RWPE2 (cell line): Measurements from ENCODE around the gene PVR.

ENCODE experiments used
- ATAC-seq: fragments of 200-7000 bp; cut with Tn5 transposase; 3 replicates; pipeline ENCODE4 v1.9.1; 2021; ENCODE audit warnings: low read depth
- DNase-seq: peaks from one replicate; pipeline ENCODE4 v3.0.0-alpha.2; 2020; ENCODE audit warnings: low spot score
- H3K27ac ChIP-seq: fragments of 450-650 bp; 2 replicates; pipeline ENCODE4 v1.5.1; 2017; ENCODE audit warnings: mild to moderate bottlenecking; ENCODE audit not compliant: poor library complexity, severe bottlenecking
- H3K27me3 ChIP-seq: fragments of 250-450 bp; sonication (Bioruptor Pico); 2 replicates; pipeline ENCODE4 v1.5.1; 2021; ENCODE audit warnings: mild to moderate bottlenecking, moderate library complexity; ENCODE audit not compliant: insufficient read depth, poor library complexity, severe bottlenecking
- H3K36me3 ChIP-seq: fragments of 250-450 bp; sonication (Bioruptor Pico); 2 replicates; pipeline ENCODE4 v1.5.1; 2020; ENCODE audit warnings: low read depth, mild to moderate bottlenecking, moderate library complexity
- H3K4me1 ChIP-seq: fragments of 250-450 bp; sonication (Bioruptor Pico); 2 replicates; pipeline ENCODE4 v1.5.1; 2021; ENCODE audit warnings: mild to moderate bottlenecking, moderate library complexity; ENCODE audit not compliant: insufficient read depth, poor library complexity, severe bottlenecking
- H3K4me3 ChIP-seq: fragments of 250-450 bp; sonication (Bioruptor Pico); 2 replicates; pipeline ENCODE4 v1.5.1; 2021; ENCODE audit warnings: mild to moderate bottlenecking, moderate library complexity; ENCODE audit not compliant: severe bottlenecking
- H3K9me3 ChIP-seq: fragments of 250-450 bp; sonication (Bioruptor Pico); 2 replicates; pipeline ENCODE4 v1.5.1; 2021; ENCODE audit warnings: mild to moderate bottlenecking, moderate library complexity; ENCODE audit not compliant: severe bottlenecking
- TF ChIP-seq, protein P1 (sequence below): fragments of 450-650 bp; IDR thresholded peaks from one replicate; pipeline ENCODE4 v1.5.1; 2017; ENCODE audit warnings: mild to moderate bottlenecking, moderate library complexity; ENCODE audit not compliant: poor library complexity, severe bottlenecking

PVR gene

DNA sequence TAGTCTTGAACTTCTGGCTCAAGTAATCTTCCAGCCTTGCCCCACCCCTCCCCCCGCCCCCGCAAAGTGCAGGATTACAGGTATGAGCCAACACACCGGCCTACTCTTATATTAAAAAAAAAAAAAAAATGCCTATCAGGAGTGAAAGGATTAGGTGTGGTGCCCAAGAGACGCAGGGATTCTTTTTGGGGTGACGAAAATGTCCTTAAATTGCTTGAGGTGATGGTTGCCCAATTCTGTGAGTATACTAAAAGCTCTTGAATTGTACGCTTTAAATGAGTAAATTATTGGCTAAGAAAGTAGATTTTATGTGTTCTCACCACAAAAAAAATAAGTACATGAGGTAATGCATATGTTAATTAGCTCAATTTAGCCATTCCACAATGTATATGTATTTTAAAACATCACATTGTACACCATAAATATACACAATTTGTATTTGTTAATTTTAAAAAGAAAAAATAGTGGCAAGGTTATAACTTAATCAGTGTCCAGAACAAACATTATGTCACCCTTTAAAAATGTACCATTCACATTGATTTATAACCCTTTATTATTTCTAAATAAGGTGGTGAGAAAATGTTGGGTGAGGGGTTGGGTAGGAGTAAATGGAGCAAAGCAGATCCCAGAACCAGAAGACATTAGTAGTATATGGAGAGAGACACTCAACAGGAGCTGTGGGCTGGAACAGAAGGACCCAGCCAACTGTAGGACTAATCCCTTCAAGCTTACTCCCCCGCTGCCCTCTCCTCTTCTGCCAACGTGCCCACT lies 26.4 kb upstream of the PVR start:
- TF ChIP-seq, protein P1, sequence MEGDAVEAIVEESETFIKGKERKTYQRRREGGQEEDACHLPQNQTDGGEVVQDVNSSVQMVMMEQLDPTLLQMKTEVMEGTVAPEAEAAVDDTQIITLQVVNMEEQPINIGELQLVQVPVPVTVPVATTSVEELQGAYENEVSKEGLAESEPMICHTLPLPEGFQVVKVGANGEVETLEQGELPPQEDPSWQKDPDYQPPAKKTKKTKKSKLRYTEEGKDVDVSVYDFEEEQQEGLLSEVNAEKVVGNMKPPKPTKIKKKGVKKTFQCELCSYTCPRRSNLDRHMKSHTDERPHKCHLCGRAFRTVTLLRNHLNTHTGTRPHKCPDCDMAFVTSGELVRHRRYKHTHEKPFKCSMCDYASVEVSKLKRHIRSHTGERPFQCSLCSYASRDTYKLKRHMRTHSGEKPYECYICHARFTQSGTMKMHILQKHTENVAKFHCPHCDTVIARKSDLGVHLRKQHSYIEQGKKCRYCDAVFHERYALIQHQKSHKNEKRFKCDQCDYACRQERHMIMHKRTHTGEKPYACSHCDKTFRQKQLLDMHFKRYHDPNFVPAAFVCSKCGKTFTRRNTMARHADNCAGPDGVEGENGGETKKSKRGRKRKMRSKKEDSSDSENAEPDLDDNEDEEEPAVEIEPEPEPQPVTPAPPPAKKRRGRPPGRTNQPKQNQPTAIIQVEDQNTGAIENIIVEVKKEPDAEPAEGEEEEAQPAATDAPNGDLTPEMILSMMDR, result no peak
- Histone ChIP-seq H3K9me3 (no peaks in the 10 kb centered on the region), H3K27ac (peak overlapping the region; percentile 30), H3K27me3 (no peaks in the 10 kb centered on the region), H3K4me3 (no peak overlapping the region), H3K4me1 (peaks cover 7% of the 10 kb centered on the region), H3K36me3 (no peaks in the 10 kb centered on the region)
- ATAC-seq (no peak; the same call in 2 of the 3 replicates), DNase-seq (no peak)

DNA sequence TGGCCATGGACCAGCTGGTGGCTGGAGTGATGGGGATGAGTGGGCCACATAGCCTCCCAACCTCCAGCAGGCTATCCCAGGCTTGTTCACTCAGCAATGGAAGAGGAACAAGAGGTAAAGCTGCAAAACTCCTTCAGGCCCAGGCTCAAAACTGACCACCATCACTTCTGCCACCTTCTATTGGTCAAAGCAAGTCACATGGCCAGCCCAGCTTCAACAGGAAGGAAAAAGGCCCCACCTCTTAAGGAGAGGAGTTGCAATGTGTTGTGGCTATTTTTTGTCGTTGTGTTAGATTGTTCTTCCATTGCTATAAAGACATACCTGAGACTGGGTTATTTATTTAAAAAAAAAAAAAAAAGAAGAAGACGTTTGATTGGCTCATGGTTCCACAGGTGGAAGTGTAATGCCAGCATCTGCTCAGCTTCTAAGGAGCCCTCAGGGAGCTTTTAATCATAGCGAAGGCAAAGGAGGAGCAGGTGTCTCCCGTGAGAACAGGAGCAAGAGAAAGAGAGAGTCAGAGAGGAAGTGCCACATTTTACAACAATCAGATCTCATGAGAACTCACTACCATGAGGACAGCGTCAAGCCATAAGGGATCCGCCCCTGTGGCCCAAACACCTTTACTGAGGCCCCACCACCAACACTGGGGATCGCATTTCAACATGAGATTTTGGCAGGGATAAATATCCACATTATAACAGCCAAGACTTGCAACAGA lies 24.9 kb upstream of the PVR start:
- DNase-seq, result no peak
- no peak overlapping the region for H3K27ac ChIP-seq
- no peak overlapping the region for H3K4me3 ChIP-seq
- no peaks in the 10 kb centered on the region for H3K36me3 ChIP-seq
- TF ChIP-seq, protein P1, result no peak
- H3K27me3 ChIP-seq, result no peaks in the 10 kb centered on the region
- peaks cover 7% of the 10 kb centered on the region for H3K4me1 ChIP-seq
- no peaks in the 10 kb centered on the region for H3K9me3 ChIP-seq
- no peak; the same call in 2 of the 3 replicates for ATAC-seq

DNA sequence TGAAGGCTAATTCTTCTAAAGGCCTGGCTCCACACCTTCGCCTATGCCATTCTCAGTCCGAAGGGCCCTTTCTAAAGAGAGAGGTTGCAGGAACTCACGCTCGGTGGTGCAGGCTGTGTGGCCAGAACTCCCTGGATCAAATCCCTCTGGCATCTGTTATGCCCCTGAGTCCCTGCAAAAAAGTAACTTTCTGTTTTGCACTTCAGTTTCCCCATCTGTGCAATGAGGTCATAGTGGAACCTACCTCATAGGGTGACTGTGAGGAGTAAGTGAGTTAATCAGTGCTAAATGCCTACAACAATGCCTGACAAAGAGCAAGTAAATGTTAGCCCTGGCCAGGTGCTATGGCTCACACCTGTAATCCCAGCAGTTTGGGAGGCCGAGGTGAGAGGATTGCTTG lies 23.0 kb upstream of the PVR start:
- Histone ChIP-seq H3K4me1 (peaks cover 13% of the 10 kb centered on the region), H3K27ac (no peak overlapping the region), H3K36me3 (no peaks in the 10 kb centered on the region), H3K27me3 (no peaks in the 10 kb centered on the region), H3K4me3 (no peak overlapping the region), H3K9me3 (no peaks in the 10 kb centered on the region)
- ATAC-seq, result no peak
- no peak for DNase-seq
- TF ChIP-seq, protein P1, result no peak

DNA sequence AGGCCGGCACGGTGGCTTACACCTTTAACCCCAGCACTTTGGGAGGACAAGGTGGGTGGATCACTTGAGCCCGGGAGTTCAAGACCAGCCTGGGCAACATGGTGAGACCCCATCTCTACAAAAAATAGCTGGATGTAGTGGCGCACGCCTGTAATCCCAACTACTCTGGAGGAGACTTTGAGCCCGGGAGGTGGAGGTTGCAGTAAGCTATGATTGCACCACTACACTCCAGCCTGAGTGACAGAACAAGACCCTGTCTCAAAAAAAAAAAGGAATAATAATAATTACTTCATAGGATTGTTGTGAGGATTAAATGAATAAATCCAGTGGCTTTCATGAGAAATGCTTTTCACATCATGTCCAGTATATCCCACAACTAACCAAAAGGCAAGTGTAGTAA lies 22.3 kb upstream of the PVR start:
- TF ChIP-seq, protein P1, result no peak
- Histone ChIP-seq H3K4me3 (no peak overlapping the region), H3K4me1 (peaks cover 18% of the 10 kb centered on the region), H3K27me3 (no peaks in the 10 kb centered on the region), H3K9me3 (no peaks in the 10 kb centered on the region), H3K27ac (no peak overlapping the region), H3K36me3 (no peaks in the 10 kb centered on the region)
- DNase-seq (no peak), ATAC-seq (no peak)

DNA sequence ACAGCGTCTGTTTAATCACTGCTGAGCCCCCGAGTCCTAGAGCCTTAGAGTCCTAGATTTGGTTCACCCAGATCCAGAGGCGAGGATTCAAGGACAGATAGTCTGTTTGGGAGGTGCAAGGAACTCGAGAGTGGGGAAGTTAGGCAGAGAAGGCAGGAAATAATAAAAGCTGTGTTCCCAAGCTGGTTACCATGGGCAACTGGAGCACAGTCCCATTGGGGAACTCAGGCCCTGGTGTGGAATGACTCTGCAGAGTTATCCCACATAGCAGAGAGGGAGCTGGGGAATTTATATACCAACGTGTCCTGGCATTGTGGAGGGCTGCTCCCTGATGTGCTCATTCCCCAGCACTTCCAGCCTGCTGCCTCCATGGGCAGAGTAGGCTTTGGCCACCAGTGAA lies 20.6 kb upstream of the PVR start:
- Histone ChIP-seq H3K4me1 (peaks cover 19% of the 10 kb centered on the region), H3K9me3 (no peaks in the 10 kb centered on the region), H3K4me3 (no peak overlapping the region), H3K27ac (no peak overlapping the region), H3K27me3 (no peaks in the 10 kb centered on the region), H3K36me3 (no peaks in the 10 kb centered on the region)
- TF ChIP-seq, protein P1, result no peak
- ATAC-seq, result no peak
- no peak for DNase-seq
